Measurements from ENCODE around the gene ZMYM3.

DNA sequence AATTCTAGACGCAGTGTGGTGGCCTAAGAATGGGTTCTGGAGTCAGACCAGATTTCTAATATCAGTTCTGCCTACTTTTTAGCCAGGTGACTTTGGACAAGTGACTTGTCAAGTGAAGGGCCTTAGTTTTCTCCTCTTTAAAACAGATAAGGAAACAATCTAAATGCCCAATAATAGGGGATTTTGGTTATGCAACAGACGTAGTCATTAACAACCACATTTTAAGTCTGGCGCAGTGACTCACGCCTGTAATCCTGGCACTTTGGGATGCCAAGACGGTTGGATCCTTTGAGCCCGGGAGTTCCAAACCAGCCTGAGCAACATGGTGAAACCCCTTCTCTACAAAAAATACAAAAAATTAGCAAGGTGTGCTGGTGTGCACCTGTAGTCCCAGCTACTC is 2.1 kb upstream of the ZMYM3 start:
- TF ChIP-seq RAD21 (IDR thresholded peaks at IDR 0.05; ENCODE audit: low read depth) (no peak), NFIC (IDR thresholded peaks at IDR 0.05) (no peak), TAF1 (IDR thresholded peaks at IDR 0.05; ENCODE audit: low read depth) (no peak), TCF12 (IDR thresholded peaks at IDR 0.05; ENCODE audit: low read depth) (no peak), CREB1 (IDR thresholded peaks at IDR 0.05; ENCODE audit: low read depth) (no peak), ZBTB7A (IDR thresholded peaks at IDR 0.05; ENCODE audit: low read depth) (no peak), YY1 (IDR thresholded peaks at IDR 0.05; ENCODE audit: low read depth) (no peak), CEBPB (IDR thresholded peaks at IDR 0.05) (no peak), EP300 (IDR thresholded peaks at IDR 0.05; ENCODE audit: borderline replicate concordance) (no peak), FOXM1 (IDR thresholded peaks at IDR 0.05; ENCODE audit: borderline replicate concordance, low read depth) (no peak), TEAD4 (IDR thresholded peaks at IDR 0.05) (no peak), EGR1 (IDR thresholded peaks at IDR 0.05) (no peak)
- TF ChIP-seq, protein P1, sequence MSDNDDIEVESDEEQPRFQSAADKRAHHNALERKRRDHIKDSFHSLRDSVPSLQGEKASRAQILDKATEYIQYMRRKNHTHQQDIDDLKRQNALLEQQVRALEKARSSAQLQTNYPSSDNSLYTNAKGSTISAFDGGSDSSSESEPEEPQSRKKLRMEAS (IDR thresholded peaks at IDR 0.05) = no peak
- TF ChIP-seq, protein P2, sequence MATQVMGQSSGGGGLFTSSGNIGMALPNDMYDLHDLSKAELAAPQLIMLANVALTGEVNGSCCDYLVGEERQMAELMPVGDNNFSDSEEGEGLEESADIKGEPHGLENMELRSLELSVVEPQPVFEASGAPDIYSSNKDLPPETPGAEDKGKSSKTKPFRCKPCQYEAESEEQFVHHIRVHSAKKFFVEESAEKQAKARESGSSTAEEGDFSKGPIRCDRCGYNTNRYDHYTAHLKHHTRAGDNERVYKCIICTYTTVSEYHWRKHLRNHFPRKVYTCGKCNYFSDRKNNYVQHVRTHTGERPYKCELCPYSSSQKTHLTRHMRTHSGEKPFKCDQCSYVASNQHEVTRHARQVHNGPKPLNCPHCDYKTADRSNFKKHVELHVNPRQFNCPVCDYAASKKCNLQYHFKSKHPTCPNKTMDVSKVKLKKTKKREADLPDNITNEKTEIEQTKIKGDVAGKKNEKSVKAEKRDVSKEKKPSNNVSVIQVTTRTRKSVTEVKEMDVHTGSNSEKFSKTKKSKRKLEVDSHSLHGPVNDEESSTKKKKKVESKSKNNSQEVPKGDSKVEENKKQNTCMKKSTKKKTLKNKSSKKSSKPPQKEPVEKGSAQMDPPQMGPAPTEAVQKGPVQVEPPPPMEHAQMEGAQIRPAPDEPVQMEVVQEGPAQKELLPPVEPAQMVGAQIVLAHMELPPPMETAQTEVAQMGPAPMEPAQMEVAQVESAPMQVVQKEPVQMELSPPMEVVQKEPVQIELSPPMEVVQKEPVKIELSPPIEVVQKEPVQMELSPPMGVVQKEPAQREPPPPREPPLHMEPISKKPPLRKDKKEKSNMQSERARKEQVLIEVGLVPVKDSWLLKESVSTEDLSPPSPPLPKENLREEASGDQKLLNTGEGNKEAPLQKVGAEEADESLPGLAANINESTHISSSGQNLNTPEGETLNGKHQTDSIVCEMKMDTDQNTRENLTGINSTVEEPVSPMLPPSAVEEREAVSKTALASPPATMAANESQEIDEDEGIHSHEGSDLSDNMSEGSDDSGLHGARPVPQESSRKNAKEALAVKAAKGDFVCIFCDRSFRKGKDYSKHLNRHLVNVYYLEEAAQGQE (IDR thresholded peaks at IDR 0.05; ENCODE audit: low read depth) = no peak
